ENCODE measurements around the gene JPH3.
A peak's percentile ranks its signal among the peaks of the same experiment; 100 is the strongest.
"Not testable (repeated sequence)": the region's sequence is repeated elsewhere in the genome, so short reads cannot be mapped to it uniquely, and the experiment has no call there.

The JPH3 gene

GRCh38 chr16:87654826-87655225 is 52.5 kb downstream of the JPH3 start:
- no peak for DNase-seq (ENCODE audit: low spot score)

DNA sequence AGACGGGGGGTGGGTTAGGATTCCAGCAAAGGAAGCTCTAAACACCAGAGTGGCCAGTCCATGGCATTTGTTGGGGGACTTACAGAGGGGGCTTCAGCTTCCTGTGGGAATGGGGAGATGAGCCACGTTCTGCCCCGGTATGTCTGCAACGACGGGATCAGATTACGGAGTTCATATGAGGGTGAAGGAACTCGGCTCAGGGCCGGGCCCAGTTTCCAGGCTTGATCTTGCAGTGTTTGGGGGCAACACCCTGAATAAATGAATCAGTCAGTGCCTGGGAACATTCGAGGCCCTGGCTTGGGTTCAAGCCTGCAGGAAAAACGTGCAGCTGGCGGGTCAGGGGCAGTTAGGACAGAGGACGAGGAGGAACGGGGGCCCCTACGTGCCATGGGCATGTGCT is 54.0 kb downstream of the JPH3 start:
- DNase-seq (ENCODE audit: low spot score), result no peak

DNA sequence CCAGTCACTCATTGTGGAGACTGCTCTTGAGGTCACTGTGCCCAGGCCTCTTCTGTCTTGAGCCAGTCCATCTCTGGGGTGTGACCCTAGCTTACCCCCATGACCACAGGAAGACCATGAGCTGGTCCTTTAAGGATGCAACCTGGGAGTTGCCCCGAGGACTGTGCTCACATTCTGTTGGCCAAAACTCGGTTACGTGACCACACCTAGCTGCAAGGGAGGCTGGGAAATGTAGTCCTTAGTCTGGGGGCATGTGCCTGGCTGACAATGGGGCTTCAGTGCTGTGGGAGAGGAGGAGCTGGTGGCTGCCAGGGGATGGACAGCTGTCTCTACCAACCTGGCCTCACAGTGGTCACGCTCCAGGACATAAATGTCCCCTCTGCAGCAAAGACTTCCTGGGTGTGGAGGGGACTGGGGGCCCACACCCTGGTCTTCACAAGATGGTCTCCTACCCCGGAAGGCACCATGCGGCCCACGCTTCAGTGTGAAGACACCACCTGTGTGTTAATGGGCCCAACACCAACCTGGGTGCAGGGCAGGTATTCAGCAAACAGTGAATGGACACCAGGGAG is 55.4 kb downstream of the JPH3 start:
- DNase-seq (ENCODE audit: low spot score), result peak; percentile 40

DNA sequence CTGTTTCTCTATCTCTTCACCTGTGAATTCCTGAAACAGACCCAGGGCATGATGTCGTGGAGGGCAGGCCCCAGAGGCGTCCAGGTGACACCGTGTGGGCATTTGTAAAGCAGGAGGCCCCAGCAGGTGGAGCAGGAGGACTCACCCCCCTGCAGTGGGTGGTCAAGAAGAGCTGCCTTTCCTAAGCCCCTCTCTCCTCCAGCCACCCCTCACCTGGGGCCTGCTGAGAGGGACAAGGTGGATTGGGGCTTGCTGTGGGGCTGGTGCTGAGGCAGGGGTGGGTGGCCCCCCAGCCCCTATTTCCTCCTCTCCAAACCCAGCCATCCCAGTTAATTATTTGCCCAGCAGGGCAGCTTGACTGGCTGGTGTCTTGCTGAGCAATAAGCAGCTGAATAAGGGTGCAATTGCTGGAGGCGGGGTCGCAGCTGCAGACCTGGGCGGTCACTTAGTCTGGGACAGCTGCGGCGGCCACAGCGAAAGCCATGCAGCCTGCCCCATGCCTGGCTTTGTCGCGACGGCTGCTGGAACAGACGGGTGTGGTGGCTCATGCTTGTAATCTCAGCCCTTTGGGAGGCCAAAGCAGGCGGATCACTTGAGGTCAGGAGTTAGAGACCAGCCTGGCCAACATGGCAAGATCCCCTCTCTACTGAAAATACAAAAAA is 56.4 kb downstream of the JPH3 start:
- DNase-seq (ENCODE audit: low spot score), result no peak

DNA sequence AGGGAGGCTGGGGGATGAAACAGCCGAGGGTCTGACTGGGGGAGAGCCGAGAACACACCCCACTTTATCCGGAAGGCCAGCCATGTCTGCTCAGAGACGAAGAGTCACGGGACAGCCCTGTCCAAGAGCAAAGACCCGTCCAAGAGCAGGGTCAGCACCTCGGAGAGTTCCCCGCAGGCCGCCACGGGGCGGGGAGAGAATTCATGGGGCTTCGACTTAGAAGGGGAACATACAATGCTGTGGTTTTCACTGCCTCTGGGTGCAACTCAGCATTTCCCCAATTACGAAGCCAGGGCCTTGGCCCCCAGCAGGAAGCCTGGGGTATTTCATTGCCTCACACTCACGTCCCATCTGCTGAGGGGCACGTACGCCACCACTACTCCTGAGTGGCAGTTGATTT is 59.3 kb downstream of the JPH3 start:
- no peak for DNase-seq (ENCODE audit: low spot score)

- no peak for DNase-seq (ENCODE audit: low spot score)
Measured at GRCh38 chr16:87662254-87663204, 60.2 kb downstream of the JPH3 start.

- DNase-seq (ENCODE audit: low spot score), result no peak
Measured at GRCh38 chr16:87664792-87665191, 62.5 kb downstream of the JPH3 start.

DNA sequence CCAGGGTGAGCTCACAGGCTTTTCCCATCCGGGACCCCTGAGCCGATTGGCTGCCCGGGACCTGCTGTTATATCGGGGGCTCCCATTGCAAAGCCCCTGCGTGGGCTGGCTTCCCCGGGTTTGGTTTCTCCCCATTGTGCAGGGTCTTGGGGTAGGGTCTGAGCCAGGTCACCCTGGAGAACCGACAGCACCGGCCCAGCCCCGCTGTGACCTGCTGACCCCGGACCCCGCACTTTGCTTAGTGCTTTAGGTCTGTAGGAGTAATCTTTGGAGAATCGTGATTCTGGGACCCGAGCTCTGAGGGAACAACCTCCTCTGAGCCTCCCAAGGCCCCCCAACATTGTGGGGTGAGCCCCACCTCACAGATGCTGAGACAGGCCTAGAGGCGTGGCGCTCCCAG is 62.9 kb downstream of the JPH3 start:
- no peak for DNase-seq (ENCODE audit: low spot score)

GRCh38 chr16:87666919-87667318 is 64.6 kb downstream of the JPH3 start:
- DNase-seq (ENCODE audit: low spot score), result no peak

DNA sequence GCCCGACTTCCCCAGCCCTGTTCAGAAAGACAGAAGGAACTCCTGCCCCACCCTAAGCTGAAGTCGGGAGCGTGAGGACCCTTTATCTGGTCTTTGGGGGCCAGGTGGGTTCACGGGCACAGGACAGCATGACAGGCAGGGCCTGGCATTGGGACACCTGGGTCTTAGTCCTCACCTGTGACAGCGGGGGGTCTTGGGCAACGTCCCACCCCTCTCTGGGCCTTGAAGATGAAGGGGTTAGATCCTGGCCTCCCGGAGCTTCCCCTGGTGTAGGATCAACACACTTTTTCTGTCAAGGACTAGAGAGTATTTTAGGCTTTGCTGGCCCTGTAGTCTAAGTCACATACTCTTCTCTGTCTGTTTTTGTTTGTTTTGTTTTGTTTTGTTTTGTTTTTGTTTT is 65.1 kb downstream of the JPH3 start:
- DNase-seq (ENCODE audit: low spot score), result no peak

- no peak for DNase-seq (ENCODE audit: low spot score)
Measured at GRCh38 chr16:87667946-87668345, 65.6 kb downstream of the JPH3 start.

GRCh38 chr16:87669672-87670071 is 67.4 kb downstream of the JPH3 start:
- no peak for DNase-seq (ENCODE audit: low spot score)

- no peak for DNase-seq (ENCODE audit: low spot score)
Measured at GRCh38 chr16:87671221-87671620, 68.9 kb downstream of the JPH3 start.

DNA sequence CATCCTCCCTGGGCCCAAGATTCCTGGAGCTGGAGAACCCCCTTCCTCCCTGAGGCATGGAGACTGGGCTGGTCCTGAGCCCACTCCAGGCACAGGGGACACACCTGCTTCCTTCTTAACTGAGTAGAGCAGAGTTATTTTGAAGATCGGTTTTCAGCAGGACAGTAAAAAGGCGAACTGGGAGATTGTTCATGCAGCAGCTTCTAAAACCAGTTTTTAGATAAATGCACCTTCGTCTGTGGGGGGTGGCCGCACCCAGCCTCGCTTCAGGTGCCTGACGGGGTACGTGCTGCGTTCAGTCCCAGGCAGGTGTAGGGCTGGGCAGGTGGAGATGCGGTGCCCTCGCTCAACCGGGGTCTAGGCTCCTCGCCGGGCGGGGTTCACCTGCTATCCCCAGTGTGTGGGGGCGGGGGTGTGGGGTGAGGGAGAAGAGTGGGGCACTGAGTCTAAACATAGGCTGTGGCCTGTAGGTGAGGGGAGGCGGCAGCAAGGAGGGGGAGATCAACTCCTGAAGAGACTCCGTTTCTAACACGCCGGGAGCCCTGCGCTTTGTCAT is 69.5 kb downstream of the JPH3 start:
- DNase-seq (ENCODE audit: low spot score), result no peak

DNA sequence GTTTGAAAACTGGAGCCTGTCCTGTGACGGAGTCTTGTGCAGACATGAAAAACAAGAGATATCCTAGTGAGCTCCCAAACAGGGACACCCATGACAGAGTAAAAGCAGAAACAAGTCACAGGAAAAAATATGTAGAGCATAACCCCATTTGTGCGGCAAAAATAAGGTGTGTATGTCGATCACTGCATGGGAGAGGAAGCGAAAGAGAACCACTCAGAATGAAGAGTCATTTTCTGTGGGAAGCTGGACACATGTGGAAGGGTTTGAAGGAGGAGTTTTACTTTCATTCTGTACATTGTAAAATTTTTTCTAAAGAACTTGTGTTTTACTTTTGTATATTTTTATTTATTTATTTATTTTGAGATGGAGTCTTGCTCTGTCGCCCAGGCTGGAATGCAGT is 72.1 kb downstream of the JPH3 start:
- DNase-seq (ENCODE audit: low spot score), result no peak

GRCh38 chr16:87675111-87675719 is 72.9 kb downstream of the JPH3 start:
- DNase-seq (ENCODE audit: low spot score), result no peak

- no peak for DNase-seq (ENCODE audit: low spot score)
Measured at GRCh38 chr16:87677830-87678229, 75.5 kb downstream of the JPH3 start.

DNA sequence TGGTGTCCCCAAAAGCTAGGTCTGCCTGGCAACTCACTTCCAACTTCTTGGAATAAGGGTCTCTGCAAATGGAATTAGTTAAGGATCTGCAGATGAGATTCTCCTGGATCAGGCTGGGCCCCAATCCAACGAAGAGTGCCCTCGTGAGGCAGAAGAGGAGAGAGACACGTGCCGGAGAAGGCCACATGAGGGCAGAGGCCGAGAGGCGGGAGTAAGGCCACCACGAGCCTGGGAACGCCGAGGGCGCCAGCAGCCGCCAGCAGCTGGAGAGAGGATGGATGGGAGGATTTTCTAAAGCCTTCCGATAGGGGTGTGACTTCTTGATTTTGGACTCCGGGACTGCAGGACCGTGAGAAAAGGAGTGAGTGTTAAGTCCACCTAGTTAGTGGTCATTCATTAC is 76.3 kb downstream of the JPH3 start:
- DNase-seq (ENCODE audit: low spot score), result peak; percentile 26

DNA sequence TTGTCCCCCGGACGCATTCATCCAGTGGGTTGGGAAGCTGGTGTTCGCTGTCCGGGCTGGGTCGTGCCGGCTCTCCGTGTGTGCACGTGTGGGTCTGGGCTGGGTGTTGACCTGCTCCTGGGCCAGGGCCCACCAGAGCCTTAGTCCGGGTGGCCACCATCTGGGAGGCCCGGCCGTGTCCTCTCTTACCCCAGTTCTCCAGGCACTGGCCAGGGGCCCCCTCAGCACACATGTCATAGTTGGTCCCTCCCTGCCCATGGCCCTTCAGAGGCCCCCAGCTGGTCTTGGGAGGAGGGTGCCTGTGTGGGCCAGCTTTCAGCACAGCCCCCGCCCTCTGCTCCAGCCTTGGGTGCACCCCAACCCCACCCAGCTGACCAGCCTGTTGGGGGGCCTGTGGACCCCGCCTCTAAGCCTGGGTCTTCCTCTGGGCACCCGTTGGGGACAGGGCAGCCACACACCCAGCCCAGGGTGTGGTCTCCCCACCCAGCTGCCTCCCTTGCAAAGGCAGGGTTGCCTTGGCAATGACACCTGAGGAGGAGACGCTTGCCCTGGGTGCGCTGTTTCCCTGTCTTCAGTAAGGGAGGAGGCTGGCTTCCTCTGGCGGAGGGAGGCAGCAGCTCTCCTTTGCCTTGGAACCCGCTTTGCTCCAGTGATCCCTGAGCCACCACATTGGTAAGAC is 77.4 kb downstream of the JPH3 start:
- no peak for DNase-seq (ENCODE audit: low spot score)

DNA sequence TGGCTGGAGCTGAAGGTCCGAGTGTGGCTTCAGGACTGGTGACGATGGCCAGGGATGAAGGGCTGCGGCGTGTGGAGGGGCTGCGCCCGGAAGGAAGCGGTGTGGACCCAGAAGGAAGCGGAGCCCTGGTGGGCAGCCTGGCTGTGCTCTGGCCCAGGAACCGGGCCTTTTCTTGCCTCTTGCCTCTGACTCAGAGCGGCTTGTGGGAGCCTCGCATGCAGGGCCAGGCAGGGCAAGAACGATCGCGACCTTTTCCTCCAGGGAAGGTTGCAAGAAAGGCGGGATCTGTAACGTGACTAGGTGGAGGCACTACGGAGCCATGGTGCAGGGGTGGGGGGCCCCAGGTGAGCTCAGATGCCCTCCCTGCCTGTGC is 78.0 kb downstream of the JPH3 start:
- no peak for DNase-seq (ENCODE audit: low spot score)

- DNase-seq (ENCODE audit: low spot score), result not testable (repeated sequence)
Measured at GRCh38 chr16:87681051-87681602, 78.8 kb downstream of the JPH3 start.

All from SW480 (cell line).